ENCODE measurements around the gene MFSD6L. TPM values are rescaled to one million over a fixed set of nuclear protein-coding genes. Genes with fewer than 3 reads are reported as not detected.

MFSD6L gene
- total and polyA plus RNA-seq, 10 of the 15 experiments (the other 5 are each of a cell fraction or from before 2014, with no cell fraction given), result 0.39 to 3.1 (median 1.1) TPM

DNA sequence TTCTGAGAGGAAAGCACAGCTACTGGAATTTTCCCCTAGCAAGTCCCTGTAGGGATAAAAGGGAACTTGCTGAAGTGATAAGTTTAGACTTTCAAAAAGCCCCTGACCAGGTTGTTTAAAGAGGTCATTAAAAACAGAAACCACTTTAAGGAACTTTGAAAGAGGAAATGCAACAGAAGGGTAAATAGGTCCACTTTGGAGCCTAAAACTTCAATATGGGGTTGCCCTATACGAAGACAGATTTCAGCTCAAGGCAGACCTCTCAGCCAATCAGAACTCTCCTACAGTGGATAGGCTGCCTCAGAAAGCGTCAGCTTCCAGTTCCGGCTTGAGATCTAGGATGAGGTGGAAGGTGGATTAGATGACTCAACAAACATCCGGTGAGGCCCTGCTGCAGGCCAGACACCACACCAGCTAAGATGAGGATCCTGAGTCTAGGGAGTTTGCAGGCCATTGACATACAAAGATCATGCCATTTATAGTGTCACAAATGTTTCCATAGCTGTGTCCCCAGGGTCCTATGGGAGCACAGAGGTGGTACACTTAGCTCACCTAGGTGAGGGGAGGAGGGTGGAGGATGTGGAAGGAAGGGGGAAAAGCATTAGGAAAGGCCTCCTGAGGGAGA is 7.9 kb upstream of the MFSD6L start (continued):
- TF ChIP-seq, protein P1, sequence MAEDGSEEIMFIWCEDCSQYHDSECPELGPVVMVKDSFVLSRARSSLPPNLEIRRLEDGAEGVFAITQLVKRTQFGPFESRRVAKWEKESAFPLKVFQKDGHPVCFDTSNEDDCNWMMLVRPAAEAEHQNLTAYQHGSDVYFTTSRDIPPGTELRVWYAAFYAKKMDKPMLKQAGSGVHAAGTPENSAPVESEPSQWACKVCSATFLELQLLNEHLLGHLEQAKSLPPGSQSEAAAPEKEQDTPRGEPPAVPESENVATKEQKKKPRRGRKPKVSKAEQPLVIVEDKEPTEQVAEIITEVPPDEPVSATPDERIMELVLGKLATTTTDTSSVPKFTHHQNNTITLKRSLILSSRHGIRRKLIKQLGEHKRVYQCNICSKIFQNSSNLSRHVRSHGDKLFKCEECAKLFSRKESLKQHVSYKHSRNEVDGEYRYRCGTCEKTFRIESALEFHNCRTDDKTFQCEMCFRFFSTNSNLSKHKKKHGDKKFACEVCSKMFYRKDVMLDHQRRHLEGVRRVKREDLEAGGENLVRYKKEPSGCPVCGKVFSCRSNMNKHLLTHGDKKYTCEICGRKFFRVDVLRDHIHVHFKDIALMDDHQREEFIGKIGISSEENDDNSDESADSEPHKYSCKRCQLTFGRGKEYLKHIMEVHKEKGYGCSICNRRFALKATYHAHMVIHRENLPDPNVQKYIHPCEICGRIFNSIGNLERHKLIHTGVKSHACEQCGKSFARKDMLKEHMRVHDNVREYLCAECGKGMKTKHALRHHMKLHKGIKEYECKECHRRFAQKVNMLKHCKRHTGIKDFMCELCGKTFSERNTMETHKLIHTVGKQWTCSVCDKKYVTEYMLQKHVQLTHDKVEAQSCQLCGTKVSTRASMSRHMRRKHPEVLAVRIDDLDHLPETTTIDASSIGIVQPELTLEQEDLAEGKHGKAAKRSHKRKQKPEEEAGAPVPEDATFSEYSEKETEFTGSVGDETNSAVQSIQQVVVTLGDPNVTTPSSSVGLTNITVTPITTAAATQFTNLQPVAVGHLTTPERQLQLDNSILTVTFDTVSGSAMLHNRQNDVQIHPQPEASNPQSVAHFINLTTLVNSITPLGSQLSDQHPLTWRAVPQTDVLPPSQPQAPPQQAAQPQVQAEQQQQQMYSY (CRISPR knock-in tag; IDR thresholded peaks at IDR 0.05), result no peak
- TF ChIP-seq POLR2AphosphoS5 (IDR thresholded peaks at IDR 0.05; ENCODE audit: low read length) (peak; percentile 76; the same call in 1 of the 2 replicates), BCL11A (IDR thresholded peaks at IDR 0.05; ENCODE audit: low read depth, low read length) (peak; percentile 22; the same call in 1 of the 2 replicates), IRF4 (IDR thresholded peaks at IDR 0.05; ENCODE audit: low read depth, low read length) (peak; percentile 83), NRF1 (conservative IDR thresholded peaks at IDR 0.05; ENCODE audit: low read depth, low read length) (no peak), TCF12 (IDR thresholded peaks at IDR 0.05; ENCODE audit: low read depth, low read length) (no peak), HCFC1 (IDR thresholded peaks at IDR 0.05; ENCODE audit: low read length) (no peak), ESRRA (IDR thresholded peaks at IDR 0.05; ENCODE audit: low read length) (no peak), NR2C2 (IDR thresholded peaks at IDR 0.05; ENCODE audit: borderline replicate concordance, control insufficient read depth, insufficient read length, low read depth) (no peak), JUNB (IDR thresholded peaks at IDR 0.05) (peak; percentile 84), ZNF24 (IDR thresholded peaks at IDR 0.05) (no peak), EGR1 (IDR thresholded peaks at IDR 0.05; ENCODE audit: borderline replicate concordance in 1 of 2, low read depth in 2 of 2, low read length in 2 of 2) (peak in 1 of 2 experiments; percentile 36; a peak in 1 of 3 replicates), ATF7 (IDR thresholded peaks at IDR 0.05; ENCODE audit: low read depth) (peak; percentile 74), POLR2AphosphoS2 (IDR thresholded peaks at IDR 0.05; ENCODE audit: low read depth, low read length) (no peak), MXI1 (IDR thresholded peaks at IDR 0.05; ENCODE audit: low read depth, low read length) (no peak), IKZF1 (conservative IDR thresholded peaks at IDR 0.05) (peak; percentile 93), ZNF207 (IDR thresholded peaks at IDR 0.05; ENCODE audit: borderline replicate concordance) (no peak)
- TF ChIP-seq, protein P2, sequence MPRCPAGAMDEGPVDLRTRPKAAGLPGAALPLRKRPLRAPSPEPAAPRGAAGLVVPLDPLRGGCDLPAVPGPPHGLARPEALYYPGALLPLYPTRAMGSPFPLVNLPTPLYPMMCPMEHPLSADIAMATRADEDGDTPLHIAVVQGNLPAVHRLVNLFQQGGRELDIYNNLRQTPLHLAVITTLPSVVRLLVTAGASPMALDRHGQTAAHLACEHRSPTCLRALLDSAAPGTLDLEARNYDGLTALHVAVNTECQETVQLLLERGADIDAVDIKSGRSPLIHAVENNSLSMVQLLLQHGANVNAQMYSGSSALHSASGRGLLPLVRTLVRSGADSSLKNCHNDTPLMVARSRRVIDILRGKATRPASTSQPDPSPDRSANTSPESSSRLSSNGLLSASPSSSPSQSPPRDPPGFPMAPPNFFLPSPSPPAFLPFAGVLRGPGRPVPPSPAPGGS (IDR thresholded peaks at IDR 0.05; ENCODE audit: borderline replicate concordance, insufficient read depth, low read depth, low read length, poor library complexity, severe bottlenecking), result no peak
- TF ChIP-seq, protein P3, sequence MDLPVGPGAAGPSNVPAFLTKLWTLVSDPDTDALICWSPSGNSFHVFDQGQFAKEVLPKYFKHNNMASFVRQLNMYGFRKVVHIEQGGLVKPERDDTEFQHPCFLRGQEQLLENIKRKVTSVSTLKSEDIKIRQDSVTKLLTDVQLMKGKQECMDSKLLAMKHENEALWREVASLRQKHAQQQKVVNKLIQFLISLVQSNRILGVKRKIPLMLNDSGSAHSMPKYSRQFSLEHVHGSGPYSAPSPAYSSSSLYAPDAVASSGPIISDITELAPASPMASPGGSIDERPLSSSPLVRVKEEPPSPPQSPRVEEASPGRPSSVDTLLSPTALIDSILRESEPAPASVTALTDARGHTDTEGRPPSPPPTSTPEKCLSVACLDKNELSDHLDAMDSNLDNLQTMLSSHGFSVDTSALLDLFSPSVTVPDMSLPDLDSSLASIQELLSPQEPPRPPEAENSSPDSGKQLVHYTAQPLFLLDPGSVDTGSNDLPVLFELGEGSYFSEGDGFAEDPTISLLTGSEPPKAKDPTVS (IDR thresholded peaks at IDR 0.05; ENCODE audit: low read depth, low read length), result no peak
- TF ChIP-seq, protein P4, sequence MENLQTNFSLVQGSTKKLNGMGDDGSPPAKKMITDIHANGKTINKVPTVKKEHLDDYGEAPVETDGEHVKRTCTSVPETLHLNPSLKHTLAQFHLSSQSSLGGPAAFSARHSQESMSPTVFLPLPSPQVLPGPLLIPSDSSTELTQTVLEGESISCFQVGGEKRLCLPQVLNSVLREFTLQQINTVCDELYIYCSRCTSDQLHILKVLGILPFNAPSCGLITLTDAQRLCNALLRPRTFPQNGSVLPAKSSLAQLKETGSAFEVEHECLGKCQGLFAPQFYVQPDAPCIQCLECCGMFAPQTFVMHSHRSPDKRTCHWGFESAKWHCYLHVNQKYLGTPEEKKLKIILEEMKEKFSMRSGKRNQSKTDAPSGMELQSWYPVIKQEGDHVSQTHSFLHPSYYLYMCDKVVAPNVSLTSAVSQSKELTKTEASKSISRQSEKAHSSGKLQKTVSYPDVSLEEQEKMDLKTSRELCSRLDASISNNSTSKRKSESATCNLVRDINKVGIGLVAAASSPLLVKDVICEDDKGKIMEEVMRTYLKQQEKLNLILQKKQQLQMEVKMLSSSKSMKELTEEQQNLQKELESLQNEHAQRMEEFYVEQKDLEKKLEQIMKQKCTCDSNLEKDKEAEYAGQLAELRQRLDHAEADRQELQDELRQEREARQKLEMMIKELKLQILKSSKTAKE (IDR thresholded peaks at IDR 0.05; ENCODE audit: low read depth, poor library complexity, severe bottlenecking), result no peak
- TF ChIP-seq, protein P5, sequence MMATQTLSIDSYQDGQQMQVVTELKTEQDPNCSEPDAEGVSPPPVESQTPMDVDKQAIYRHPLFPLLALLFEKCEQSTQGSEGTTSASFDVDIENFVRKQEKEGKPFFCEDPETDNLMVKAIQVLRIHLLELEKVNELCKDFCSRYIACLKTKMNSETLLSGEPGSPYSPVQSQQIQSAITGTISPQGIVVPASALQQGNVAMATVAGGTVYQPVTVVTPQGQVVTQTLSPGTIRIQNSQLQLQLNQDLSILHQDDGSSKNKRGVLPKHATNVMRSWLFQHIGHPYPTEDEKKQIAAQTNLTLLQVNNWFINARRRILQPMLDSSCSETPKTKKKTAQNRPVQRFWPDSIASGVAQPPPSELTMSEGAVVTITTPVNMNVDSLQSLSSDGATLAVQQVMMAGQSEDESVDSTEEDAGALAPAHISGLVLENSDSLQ (IDR thresholded peaks at IDR 0.05), result peak; percentile 54; the same call in 1 of the 2 replicates
